ENCODE results near the gene CR1.
"Not testable (repeated sequence)": the region's sequence is repeated elsewhere in the genome, so short reads cannot be mapped to it uniquely, and the experiment has no call there.

Gene CR1

GRCh38 chr1:207503950-207504349, 8.0 kb downstream of the CR1 start:
- DNase-seq (ENCODE audit: low read depth, low spot score) = no peak

DNA sequence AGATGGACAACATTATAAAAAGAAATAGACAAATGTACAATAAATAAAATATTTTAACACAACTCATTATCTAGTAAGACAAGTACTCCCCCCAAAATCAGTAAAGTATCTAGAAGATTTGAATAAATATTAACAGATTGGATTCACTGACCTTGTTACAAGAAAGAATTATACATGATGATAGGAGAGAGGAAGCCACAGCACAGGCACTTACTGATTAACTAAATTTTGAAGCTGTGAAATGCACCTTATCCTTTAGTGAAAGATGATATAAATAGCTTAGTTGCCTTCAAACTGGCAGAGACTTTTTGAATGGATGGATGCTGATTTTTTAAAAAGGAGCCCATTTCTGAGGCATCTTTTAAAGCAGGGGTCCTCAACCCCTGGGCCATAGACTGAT, 8.5 kb downstream of the CR1 start:
- no peak for DNase-seq (ENCODE audit: low read depth, low spot score)

DNA sequence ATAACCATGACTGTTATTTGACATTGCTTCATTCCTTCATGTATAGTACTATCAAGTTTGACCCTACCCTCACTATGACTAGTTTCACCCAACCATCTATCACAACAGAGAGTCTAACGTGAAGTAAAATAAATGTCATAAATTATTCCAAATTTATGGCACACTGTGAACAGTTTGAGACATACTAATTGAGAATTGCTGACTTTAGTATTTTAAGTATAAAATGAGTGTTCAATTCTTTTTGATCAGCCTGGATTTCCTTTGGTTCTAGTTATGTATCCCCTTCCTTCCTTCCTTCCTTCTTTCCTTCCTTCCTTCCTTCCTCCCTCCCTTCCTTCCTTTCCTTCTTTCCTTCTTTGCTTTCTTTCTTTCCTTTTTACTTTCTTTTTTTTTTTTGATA, 14.5 kb downstream of the CR1 start:
- DNase-seq (ENCODE audit: low read depth, low spot score) = no peak

GRCh38 chr1:207514890-207515289, 18.9 kb downstream of the CR1 start:
- no peak for DNase-seq (ENCODE audit: low read depth, low spot score)

- DNase-seq (ENCODE audit: low read depth, low spot score) = no peak
Measured at GRCh38 chr1:207516729-207517128, 20.8 kb downstream of the CR1 start.

DNA sequence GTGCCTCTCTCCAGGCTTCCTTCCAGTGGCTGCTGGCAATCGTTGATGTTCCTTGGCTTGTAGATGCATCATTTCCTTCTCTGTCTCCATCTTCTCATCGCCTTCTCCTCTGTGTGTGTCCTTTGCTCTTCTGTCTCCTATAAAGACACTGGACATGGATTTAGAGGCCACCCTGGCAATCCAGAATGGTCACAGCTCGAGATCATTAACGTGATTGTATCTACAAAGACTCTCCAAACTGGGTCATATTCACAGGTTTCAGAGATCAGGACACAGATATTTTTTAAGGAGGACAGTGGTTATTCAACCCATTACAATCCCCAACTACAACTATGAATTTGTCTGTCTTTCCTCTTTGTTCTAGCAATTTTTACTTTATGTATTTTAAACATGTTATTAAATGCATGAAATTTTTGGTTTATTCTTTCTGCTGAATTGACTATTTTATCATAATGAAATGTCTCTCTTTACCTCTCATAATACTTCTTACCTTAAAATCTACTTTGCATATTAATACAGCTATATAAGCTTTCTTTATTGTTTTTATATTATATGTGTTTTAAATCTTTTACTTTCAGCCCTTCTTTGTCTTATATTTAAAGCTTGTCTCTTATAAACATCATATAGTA, 22.8 kb downstream of the CR1 start:
- no peak for DNase-seq (ENCODE audit: low read depth, low spot score)

GRCh38 chr1:207519505-207520399, 23.8 kb downstream of the CR1 start:
- DNase-seq (ENCODE audit: low read depth, low spot score) = no peak

DNA sequence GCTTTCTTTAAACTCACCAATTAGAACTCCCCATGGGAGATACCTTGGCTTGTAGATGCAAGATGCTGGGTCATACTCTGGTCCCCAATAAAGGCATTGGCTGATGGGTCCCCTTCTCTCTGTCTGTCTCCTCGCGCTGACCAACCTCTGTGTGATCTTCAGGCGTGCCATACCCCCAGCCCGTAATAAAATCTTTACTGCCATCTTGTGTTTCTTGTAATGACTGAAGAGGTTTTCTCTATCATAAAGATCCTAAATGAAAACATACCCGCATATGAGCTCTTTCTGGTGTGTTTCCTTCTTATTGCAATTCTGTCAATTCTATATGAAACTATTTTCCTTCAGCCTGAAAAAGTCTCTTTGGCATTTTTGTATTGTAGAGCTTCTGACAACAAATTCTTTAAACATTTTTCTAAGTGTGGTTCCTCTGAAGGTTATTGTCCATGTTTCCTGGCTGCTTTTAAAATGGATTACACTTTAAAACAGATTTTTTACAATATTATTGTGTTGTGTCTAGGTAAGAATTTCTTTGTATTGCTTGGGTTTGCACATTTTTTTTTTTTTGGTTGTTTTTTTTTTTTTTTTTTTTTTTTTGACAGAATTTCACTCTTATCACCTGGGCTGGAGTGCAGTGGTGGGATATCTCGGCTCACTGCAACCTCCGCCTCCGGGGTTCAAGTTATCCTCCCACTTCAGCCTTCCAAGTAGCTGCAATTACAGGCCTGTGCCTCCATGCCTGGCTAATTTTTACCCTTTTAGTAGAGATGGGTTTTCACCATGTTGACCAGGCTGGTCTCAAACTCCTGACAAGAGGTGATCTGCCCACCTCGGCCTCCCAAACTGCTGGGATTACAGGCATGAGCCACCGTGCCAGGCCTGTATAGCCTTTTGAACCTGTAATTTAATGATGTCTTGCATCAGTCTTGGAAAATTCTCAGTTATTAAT, 24.7 kb downstream of the CR1 start:
- not testable (repeated sequence) for DNase-seq (ENCODE audit: low read depth, low spot score)

DNA sequence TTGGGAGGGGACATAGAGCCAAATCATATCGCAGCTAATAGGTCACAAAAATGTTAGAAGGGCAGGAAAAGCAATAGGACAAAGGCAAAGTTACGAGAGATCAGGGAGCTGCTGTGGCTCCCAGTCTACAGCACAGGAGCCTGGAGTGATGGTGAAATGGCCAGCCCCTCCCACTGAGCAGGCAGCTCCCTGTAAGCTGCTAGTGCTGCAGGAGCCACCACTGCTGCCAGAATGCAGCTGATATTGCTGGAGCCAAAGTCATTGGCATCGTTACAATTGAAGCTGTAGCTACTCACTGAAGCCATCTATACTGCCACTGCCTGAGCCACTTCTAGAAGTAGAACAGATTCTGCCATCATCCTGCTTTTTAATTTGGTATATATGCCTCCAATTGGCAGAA, 29.3 kb downstream of the CR1 start:
- not testable (repeated sequence) for DNase-seq (ENCODE audit: low read depth, low spot score)

DNA sequence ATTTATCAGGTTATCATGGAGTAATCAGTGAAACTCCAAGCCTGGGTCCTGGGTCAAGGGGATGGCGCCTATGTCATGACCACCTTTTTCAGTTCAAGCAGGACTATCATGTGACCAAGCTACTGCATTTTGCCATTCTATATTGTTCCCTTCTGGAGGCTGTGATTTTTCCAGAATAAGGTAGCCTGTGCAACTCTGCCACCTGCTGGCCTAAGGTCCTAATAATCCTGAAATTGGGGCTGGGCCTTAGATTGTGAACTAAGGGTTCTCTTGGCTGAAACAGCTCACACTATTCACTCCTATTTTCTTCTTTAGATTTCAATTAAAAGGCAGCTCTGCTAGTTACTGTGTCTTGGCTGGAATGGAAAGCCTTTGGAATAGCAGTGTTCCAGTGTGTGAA, 32.4 kb downstream of the CR1 start:
- not testable (repeated sequence) for DNase-seq (ENCODE audit: low read depth, low spot score)

DNA sequence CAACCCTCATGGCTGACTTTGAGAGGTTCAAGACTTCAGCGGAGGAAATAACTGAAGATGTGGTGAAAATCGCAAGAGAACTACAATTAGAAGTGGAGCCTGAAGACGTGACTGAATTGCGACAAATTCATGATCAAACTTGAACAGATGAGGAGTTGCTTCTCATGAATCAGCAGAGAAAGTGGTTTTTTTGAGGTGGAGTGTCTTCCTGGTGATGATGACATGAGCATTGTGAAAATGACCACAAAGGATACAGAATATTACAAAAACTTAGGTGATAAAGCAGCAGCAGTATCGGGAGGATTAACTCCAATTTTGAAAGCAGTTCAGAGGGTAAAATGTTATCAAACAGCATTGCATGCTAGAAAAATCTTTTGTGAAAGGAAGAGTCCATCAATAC, 40.3 kb downstream of the CR1 start:
- DNase-seq (ENCODE audit: low read depth, low spot score) = not testable (repeated sequence)

GRCh38 chr1:207546677-207547357, 50.9 kb downstream of the CR1 start:
- DNase-seq (ENCODE audit: low read depth, low spot score) = not testable (repeated sequence)

DNA sequence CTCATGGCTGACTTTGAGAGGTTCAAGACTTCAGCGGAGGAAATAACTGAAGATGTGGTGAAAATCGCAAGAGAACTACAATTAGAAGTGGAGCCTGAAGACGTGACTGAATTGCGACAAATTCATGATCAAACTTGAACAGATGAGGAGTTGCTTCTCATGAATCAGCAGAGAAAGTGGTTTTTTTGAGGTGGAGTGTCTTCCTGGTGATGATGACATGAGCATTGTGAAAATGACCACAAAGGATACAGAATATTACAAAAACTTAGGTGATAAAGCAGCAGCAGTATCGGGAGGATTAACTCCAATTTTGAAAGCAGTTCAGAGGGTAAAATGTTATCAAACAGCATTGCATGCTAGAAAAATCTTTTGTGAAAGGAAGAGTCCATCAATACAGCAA, 58.9 kb downstream of the CR1 start:
- not testable (repeated sequence) for DNase-seq (ENCODE audit: low read depth, low spot score)

- peak; percentile 16 for DNase-seq (ENCODE audit: low read depth, low spot score)
Measured at GRCh38 chr1:207565546-207566468, 69.8 kb downstream of the CR1 start.

GRCh38 chr1:207571926-207572325, 76.0 kb downstream of the CR1 start:
- not testable (repeated sequence) for DNase-seq (ENCODE audit: low read depth, low spot score)

DNA sequence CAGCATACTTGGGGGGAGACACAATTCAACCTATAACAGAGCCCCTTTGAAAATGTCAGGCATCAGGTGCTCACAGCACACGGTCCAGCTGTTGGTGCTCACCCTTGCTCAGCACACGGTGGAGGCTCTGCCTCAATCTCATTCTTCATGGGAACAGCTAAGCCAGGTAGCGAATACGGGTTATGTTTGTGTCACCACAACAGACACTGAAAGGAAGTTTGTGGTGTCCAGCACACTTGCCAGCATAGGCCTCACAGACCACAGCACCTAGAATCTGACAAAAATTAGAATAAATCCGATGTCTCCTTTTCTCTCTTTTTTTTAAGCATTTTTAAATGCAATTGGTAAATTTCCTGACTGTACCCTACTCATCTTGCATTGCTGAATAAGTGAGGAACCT, 77.1 kb downstream of the CR1 start:
- not testable (repeated sequence) for DNase-seq (ENCODE audit: low read depth, low spot score)

- DNase-seq (ENCODE audit: low read depth, low spot score) = not testable (repeated sequence)
Measured at GRCh38 chr1:207575381-207575780, 79.4 kb downstream of the CR1 start.

DNA sequence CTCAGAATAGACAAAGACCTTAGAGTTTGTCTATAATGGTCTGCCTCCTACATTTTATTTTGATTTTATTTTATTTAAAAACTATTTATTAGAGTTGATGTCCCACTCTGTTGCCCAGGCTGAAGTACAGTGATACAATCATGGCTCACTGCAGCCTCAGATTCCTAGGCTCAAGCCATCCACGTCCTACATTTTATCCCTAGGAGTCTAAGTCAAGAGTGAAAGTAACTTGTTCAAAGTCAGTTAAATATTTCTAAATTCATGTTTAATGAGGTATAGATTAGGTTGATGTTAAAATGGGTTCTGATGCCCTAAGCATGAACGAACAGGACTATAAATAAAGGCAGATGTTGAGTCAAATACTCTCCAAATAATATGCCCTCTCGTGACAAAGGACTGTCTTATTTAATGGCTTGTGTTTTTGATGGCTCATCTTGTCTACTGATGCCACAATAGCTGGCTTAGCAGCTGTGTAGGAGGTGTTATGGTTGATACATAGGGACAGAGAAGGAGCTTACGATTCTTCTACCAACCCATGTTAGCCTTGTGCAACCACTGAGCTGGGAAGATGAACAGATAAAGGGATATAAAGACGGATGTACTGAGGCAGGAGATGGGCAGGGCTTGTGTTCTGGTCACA, 83.0 kb downstream of the CR1 start:
- no peak for DNase-seq (ENCODE audit: low read depth, low spot score)

DNA sequence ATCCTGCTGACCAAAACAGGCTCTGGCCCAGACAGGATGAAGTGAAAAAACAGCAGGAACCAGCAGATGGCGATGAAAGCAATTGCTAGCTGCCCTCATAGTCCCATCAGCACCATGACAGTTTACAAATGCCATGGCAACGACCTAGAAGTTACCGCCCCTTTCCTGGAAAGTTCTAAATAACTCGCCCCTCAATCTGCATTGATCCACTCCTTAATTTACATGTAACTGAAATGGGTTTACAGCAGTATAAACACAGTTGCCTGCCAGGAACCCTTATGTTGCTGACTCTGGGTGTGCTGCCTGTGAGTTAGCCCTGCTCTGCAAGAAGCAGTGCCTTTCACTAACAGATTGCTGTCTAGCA, 83.5 kb downstream of the CR1 start:
- DNase-seq (ENCODE audit: low read depth, low spot score) = peak; percentile 91
